NCI-H446 treated with DMSO at 0.1 percent for 48 hours (cell line): ENCODE measurements around the gene AP4E1.
"Not testable (repeated sequence)": the region's sequence is repeated elsewhere in the genome, so short reads cannot be mapped to it uniquely, and the experiment has no call there.

Experiments used
- DNase-seq: peaks from one replicate; lab custom pipeline; 2025; lab: John Stamatoyannopoulos, UW

Gene AP4E1

GRCh38 chr15:50889589-50889988, 18.9 kb upstream of the AP4E1 start:
- no peak for DNase-seq

DNA sequence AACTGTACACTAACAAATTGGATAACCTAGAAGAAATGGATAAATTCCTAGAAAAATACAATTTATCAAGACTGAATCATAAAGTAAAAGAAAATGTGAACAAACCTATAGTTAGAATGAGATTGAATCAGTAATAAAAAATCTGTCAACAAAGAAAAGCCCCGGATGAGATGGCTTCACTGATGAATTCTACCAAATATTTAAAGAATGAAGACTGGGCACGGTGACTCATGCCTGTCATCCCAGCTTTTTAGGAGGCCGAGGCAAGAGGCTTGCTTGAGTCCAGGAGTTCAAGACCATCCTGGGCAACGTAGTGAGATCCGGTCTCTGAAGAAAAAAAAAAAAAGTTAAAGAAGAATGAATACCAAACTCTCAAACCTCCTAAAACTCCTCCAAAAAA, 17.7 kb upstream of the AP4E1 start:
- no peak for DNase-seq

GRCh38 chr15:50891159-50891558, 17.3 kb upstream of the AP4E1 start:
- no peak for DNase-seq

GRCh38 chr15:50893976-50894375, 14.5 kb upstream of the AP4E1 start:
- no peak for DNase-seq

DNA sequence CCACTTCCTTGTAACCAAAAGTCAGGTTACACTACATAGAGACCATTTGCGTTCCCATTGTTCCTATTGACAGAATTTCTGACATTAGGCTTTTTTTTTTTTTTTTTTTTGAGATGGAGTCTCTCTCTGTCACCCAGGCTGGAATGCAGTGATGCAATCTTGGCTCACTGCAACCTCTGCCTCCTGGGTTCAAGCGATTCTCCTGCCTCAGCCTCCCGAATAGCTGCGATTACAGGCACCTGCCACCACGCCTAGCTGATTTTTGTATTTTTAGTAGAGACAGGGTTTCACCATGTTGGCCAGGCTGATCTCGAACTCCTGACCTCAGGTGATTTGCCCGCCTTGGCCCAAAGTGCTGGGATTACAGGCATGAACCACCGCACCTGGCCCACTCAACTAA, 7.1 kb upstream of the AP4E1 start:
- not testable (repeated sequence) for DNase-seq

- DNase-seq, result no peak
These were observed 4.3 kb upstream of the AP4E1 start for GRCh38 chr15:50904211-50904610.

DNA sequence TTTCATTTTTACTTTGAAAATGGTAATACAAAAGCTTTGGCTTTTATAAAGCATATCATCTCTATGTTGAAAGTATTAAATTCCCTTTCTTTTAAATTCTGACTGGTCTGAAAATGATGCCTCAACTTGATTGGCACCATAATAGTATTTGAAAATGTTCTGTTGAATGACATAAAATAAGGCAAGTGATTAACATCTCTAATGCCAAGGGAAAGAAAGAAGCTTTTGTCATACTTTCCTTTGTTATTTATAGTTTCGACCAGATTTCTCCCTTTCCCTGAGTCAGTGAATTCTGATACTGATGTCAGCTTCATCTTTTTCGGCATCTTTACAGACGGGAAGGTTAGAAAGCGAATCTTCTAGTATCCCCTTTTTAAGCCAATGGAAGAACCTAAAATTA, 3.4 kb upstream of the AP4E1 start:
- DNase-seq, result no peak

- DNase-seq, result no peak
These were observed 1.4 kb upstream of the AP4E1 start for GRCh38 chr15:50906954-50907600.

- no peak for DNase-seq
These were observed 778 bp upstream of the AP4E1 start for GRCh38 chr15:50907601-50908208.

GRCh38 chr15:50909010-50909317, 481 bp downstream of the AP4E1 start:
- no peak for DNase-seq

GRCh38 chr15:50910426-50910795, 1.9 kb downstream of the AP4E1 start:
- not testable (repeated sequence) for DNase-seq

DNA sequence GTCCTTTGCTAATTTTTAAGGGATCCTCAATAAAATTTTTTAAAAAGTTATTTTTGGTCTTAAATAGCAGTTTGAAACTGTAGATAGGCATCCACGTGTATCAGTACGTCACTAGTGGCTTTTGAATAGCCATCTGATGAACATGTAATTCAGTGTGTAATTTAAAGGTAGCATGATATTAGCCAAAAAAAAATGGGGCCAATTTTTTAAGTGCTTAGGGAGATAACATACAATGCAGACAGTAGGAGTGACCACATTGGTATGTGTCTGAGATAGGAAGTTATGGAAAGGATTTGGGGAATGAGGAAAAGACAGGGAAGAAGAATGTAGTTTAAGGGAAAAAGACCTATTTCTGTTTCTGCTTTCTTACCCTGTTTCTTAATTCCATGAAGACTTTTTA, 2.5 kb downstream of the AP4E1 start:
- DNase-seq, result no peak

DNA sequence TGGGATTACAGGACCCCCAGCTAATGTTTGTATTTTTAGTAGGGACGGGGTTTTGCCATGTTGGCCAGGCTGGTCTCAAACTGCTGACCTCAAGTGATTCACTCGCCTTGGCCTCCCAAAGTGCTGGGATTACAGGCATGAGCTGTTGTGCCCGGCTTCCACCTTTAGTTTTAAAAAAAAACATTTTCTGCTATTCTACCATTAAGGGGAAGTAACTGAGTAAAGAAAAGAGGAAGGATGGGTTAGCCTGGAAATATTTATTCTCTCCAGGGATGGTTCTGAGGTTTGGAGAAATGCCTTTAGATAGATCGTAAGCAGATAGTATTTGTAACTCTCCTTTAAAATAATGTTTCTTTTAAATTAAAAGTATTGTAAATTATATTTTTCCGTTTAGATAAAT, 3.1 kb downstream of the AP4E1 start:
- no peak for DNase-seq

GRCh38 chr15:50916400-50916799, 7.9 kb downstream of the AP4E1 start:
- DNase-seq, result no peak

- not testable (repeated sequence) for DNase-seq
These were observed 10.9 kb downstream of the AP4E1 start for GRCh38 chr15:50919359-50919758.

GRCh38 chr15:50925281-50925680, 16.8 kb downstream of the AP4E1 start:
- no peak for DNase-seq

DNA sequence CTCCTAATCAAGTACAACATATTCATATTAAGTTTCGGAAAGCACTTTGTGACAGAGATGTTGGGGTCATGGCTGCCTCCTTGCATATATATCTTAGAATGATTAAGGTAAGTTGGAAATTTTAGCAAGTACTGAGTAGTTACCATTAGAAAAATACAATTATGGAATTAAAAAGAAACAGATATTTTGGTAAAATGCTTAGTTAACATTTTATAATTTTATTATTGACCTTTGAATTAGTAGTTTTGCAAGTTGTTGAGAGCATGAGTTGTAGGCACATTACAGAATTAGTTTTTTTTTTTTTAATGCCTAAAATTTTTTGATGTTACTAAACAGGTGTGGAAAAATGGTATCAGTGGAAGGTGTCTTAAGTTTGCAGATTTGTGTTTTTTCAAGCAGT, 20.6 kb downstream of the AP4E1 start:
- DNase-seq, result no peak

- DNase-seq, result no peak
These were observed 22.3 kb downstream of the AP4E1 start for GRCh38 chr15:50930792-50931191.

DNA sequence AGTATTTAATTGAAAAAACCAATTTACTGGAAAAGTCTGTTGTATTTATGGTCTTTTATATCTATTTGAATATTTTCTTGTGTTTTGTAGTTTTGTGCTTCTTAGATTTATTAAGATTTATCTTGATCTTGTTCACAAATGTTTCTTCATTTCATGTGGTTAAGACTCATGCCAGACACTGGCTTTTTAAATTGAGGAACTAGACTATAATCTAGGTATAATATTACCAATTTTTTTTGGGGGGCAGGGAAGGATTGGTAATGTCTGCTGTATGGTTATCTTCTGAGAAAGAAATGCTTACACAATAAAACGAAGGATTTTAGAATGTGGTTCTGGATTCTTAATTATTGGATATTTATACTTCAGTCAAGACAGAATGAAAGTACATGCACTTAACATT, 24.9 kb downstream of the AP4E1 start:
- no peak for DNase-seq

DNA sequence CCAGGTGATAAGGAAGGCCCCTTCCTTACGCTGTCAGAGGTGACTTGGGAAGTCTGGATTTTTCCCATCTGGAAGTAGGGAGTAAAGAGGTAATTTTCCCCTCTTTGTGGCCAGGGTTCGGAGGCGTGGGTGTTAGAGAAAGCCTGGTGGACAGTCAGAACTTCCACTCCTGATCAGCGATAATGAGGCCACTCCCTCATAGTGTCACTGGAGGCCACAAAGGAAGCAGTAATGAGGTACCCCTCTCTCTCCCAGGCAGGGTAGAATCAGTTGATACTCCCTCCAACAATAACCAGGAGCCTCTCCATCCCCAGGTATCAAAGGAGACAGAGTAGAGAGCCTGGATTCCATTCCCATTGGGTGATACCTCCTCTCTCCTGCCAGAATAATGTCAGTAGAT, 30.0 kb downstream of the AP4E1 start:
- no peak for DNase-seq

- no peak for DNase-seq
These were observed 31.4 kb downstream of the AP4E1 start for GRCh38 chr15:50939911-50940310.

DNA sequence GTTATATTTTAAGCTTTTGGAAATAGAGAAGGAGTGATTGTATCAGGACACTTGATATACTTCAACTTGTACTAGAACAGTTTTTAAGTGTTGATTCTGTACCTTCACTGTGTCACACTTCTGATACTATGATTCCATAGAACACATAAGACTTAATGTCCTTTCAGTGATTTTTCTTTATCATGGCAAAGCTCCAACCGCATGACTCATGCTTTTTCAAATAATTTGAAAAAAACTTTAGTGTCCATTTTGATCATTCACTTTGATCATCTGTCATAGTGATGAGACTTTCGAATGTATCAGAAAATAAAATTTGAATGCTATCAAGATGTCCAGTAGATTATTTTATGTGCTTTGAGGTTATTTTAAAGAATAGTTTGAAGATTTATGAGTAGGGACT, 32.0 kb downstream of the AP4E1 start:
- DNase-seq, result no peak

DNA sequence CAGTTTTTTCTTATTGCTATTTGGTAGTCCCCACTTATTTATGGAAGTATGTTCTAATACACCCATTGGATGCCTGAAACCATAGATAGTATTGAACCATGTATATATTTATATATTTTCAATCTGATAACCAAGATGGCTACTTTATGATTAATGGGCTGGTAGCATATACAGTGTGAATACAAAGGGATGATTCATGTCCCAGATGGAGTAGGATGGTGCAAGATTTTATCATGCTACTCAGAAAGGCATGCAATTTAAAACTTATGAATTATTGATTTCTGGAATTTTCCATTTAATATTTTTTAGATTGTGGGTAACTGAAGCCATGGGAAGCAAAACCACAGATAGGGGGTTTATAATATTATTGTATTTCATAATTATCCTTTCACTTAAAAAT, 35.2 kb downstream of the AP4E1 start:
- no peak for DNase-seq

DNA sequence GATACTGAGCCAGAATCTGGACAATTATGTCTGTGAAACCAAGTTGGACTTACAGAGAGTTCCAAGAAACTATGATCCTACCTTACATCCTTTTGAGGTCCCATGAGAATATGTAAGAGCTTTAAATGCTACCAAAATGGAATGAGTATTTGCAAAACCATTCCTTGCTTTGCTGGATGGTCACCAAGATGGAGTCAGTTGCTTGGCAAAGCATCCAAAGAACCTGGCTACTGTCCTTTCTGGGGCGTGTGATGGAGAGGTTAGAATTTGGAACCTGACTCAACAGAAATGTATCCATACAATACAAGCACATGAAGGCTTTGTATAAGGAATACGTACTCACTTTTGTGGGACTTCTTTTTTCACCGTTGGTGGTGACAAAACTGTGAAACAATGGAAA, 36.2 kb downstream of the AP4E1 start:
- no peak for DNase-seq

GRCh38 chr15:50945725-50946124, 37.2 kb downstream of the AP4E1 start:
- no peak for DNase-seq
